HepG2 (cell line): ENCODE measurements around the gene TCFL5. TPM values are rescaled to one million over a fixed set of nuclear protein-coding genes. Genes with fewer than 3 reads are reported as not detected.

Experiments used
- AGO2 ChIP-seq: fragments of 200-400 bp; formaldehyde crosslinking; optimal IDR thresholded peaks from 2 replicates; pipeline ENCODE3; 2017; ENCODE audit warnings: mild to moderate bottlenecking, low read depth, low read length, moderate library complexity
- ATRX ChIP-seq: sonication (generic); formaldehyde crosslinking; IDR thresholded peaks from 2 replicates; pipeline ENCODE4 v1.4.0; 2020; ENCODE audit warnings: missing genetic modification reagents, borderline replicate concordance
- BRD4 ChIP-seq: sonication (generic); formaldehyde crosslinking; IDR thresholded peaks from 2 replicates; pipeline ENCODE4 v1.4.0; 2020; ENCODE audit warnings: missing genetic modification reagents
- DPF2 ChIP-seq: sonication (generic); formaldehyde crosslinking; IDR thresholded peaks from 2 replicates; pipeline ENCODE4 v1.4.0; 2020; ENCODE audit warnings: mild to moderate bottlenecking, low read depth, missing genetic modification reagents, borderline replicate concordance
- EHMT2 ChIP-seq: fragments of 200-600 bp; sonication (generic); IDR thresholded peaks from 2 replicates; pipeline ENCODE4 v1.7.0; 2017; ENCODE audit warnings: antibody characterized with exemption, low read depth, low read length, borderline replicate concordance
- HDAC6 ChIP-seq: fragments of 200-600 bp; sonication (generic); IDR thresholded peaks from 2 replicates; pipeline ENCODE4 v1.7.0; 2017; ENCODE audit warnings: mild to moderate bottlenecking, antibody characterized with exemption, low read length, low read depth
- HNRNPK ChIP-seq: fragments of 200-400 bp; formaldehyde crosslinking; IDR thresholded peaks from 2 replicates; pipeline ENCODE4 v1.6.1; 2018; ENCODE audit warnings: low read length, low read depth, moderate library complexity, mild to moderate bottlenecking; ENCODE audit not compliant: poor library complexity, severe bottlenecking
- NRL ChIP-seq: sonication (generic); formaldehyde crosslinking; IDR thresholded peaks from 2 replicates; pipeline ENCODE4 v1.5.0; 2020; ENCODE audit warnings: missing genetic modification reagents, mild to moderate bottlenecking, moderate library complexity, borderline replicate concordance
- SAFB2 ChIP-seq: sonication (generic); formaldehyde crosslinking; IDR thresholded peaks from 2 replicates; pipeline ENCODE4 v1.5.1; 2020; ENCODE audit warnings: missing genetic modification reagents, low read depth, mild to moderate bottlenecking, borderline replicate concordance
- SP2 ChIP-seq: sonication (generic); formaldehyde crosslinking; IDR thresholded peaks from 2 replicates; pipeline ENCODE4 v1.5.1; 2020; ENCODE audit warnings: mild to moderate bottlenecking, missing genetic modification reagents
- TCF12 ChIP-seq, 2 experiments: fragments of 450-650 bp in 1 of 2; sonication (generic) in 1 of 2; formaldehyde crosslinking in 1 of 2; IDR thresholded peaks; 2 replicates each; pipeline versions ENCODE4 v1.6.1 to v1.8.0; 2017 to 2022; ENCODE audit warnings: antibody characterized with exemption in 1 of 2, mild to moderate bottlenecking in 1 of 2, missing genetic modification reagents in 1 of 2, moderate library complexity in 1 of 2
- ZNF20 ChIP-seq: sonication (generic); formaldehyde crosslinking; IDR thresholded peaks from 2 replicates; pipeline ENCODE4 v1.4.0; 2020; ENCODE audit warnings: mild to moderate bottlenecking, moderate library complexity, missing genetic modification reagents
- ZNF24 ChIP-seq: fragments of 450-650 bp; IDR thresholded peaks from 2 replicates; pipeline ENCODE4 v1.6.1; 2017; ENCODE audit warnings: antibody characterized with exemption, mild to moderate bottlenecking
- ZNF567 ChIP-seq: sonication (generic); formaldehyde crosslinking; IDR thresholded peaks from 2 replicates; pipeline ENCODE4 v1.8.1; 2023; ENCODE audit warnings: mild to moderate bottlenecking, missing genetic modification reagents, borderline replicate concordance
- ZNF598 ChIP-seq: sonication (generic); formaldehyde crosslinking; IDR thresholded peaks from 2 replicates; pipeline ENCODE4 v1.5.1; 2020; ENCODE audit warnings: mild to moderate bottlenecking, missing genetic modification reagents, borderline replicate concordance
- ZNF790 ChIP-seq: sonication (generic); formaldehyde crosslinking; IDR thresholded peaks from 2 replicates; pipeline ENCODE4 v1.8.0; 2022; ENCODE audit warnings: missing genetic modification reagents, mild to moderate bottlenecking, borderline replicate concordance
- ZNF879 ChIP-seq: sonication (generic); formaldehyde crosslinking; IDR thresholded peaks from 2 replicates; pipeline ENCODE4 v1.8.1; 2023; ENCODE audit warnings: missing genetic modification reagents
- polyA plus RNA-seq, 8 experiments: library from polyadenylated mRNA; depleted of rRNA in 3 of 8; stranded (reverse) in 7 of 8; unstranded in 1 of 8; fragments of >200 nt; fragmentation: Illumina TruSeq in 4 of 8; extraction: Trizol in 4 of 8; gene quantifications; 2 replicates each; pipeline versions ENCODE4 v1.2.1 to v1.2.3, GENCODE V29; 2011 to 2016; ENCODE audit warnings: low read depth in 4 of 8, missing spikeins in 1 of 8, mixed read lengths in 1 of 8; ENCODE audit not compliant: insufficient read depth in 1 of 8
- total RNA-seq, 5 experiments: library from RNA; depleted of rRNA; stranded (reverse); fragments of >200 nt; fragmentation: Illumina TruSeq; extraction: Trizol; gene quantifications; 2 replicates each; pipeline ENCODE4 v1.2.3, GENCODE V29; 2016; ENCODE audit warnings: low read depth in 1 of 5
- TF ChIP-seq, protein P1 (sequence below): sonication (generic); formaldehyde crosslinking; IDR thresholded peaks from 2 replicates; pipeline ENCODE4 v1.5.0; 2020; ENCODE audit warnings: missing genetic modification reagents, mild to moderate bottlenecking, borderline replicate concordance
- TF ChIP-seq, protein P2 (sequence below), 2 experiments: fragments of 450-650 bp in 1 of 2; sonication (generic) in 1 of 2; formaldehyde crosslinking; IDR thresholded peaks; 2 replicates each; pipeline versions ENCODE4 v1.5.0 to v1.8.0; 2020 to 2022; ENCODE audit warnings: mild to moderate bottlenecking in 1 of 2, missing genetic modification reagents in 1 of 2
- TF ChIP-seq, protein P3 (sequence below): sonication (generic); formaldehyde crosslinking; IDR thresholded peaks from 2 replicates; pipeline ENCODE4 v1.5.0; 2020; ENCODE audit warnings: missing genetic modification reagents, mild to moderate bottlenecking, borderline replicate concordance
- TF ChIP-seq, protein P4 (sequence below): IDR thresholded peaks from 2 replicates; pipeline ENCODE4 v1.6.1; 2016; ENCODE audit warnings: missing compliant biosample characterization, missing genetic modification reagents, borderline replicate concordance
- TF ChIP-seq, protein P5 (sequence below): IDR thresholded peaks from 2 replicates; pipeline ENCODE4 v1.6.1; 2016; ENCODE audit warnings: control low read depth

TCFL5 gene
- total and polyA plus RNA-seq, 2 of the 13 experiments (the other 11 are each of a cell fraction or from before 2014, with no cell fraction given): 14.8 to 20.0 TPM

DNA sequence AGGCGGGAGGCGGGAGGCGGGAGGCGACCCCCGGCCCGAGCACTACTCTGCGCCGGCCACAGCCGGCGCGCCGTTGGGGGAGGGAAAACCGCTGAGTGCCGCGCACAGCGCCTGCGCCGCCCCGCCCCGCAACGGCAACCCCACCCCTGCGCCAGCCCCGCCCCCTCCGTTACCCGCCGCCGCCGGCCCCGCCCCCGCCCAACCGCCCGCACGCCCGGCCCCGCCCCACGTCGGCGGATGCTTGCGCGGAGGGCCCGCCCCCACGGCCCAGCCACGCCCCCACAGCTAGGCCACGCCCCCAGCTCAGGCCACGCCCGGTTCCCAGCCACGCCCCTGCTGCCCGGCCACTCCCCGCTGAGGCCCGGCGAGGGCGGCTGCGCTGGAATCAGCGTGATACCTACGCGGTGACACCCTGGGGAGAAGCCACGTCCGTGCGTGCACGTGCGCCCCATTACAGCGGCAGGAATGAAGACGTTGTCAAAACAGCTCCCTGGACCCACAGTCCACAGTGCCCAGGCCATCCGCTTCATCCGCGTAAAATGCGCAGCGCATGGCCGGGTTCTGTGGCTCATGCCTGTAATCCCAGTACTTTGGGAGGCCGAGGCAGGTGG is at the start of gene TCFL5 (continued):
- TF ChIP-seq DPF2 (CRISPR knock-in tag) (peak; percentile 63; the same call in 1 of the 2 replicates), NRL (peak; percentile 95), ZNF567 (CRISPR knock-in tag) (peak; percentile 90; the same call in 1 of the 2 replicates), ZNF598 (CRISPR knock-in tag) (peak; percentile 100; the same call in 1 of the 2 replicates), ZNF879 (CRISPR knock-in tag) (0 out of 2 replicates have a peak, but pooled peaks have one; percentile 54), EHMT2 (0 out of 2 replicates have a peak, but pooled peaks have one; percentile 38), ZNF790 (0 out of 2 replicates have a peak, but pooled peaks have one; percentile 22), BRD4 (CRISPR knock-in tag) (0 out of 2 replicates have a peak, but pooled peaks have one; percentile 78), SP2 (peak; percentile 14; the same call in 1 of the 2 replicates), ZNF20 (CRISPR knock-in tag) (no peak), ZNF24 (no peak), HDAC6 (no peak), ATRX (CRISPR knock-in tag) (no peak), SAFB2 (CRISPR knock-in tag) (peak; percentile 86), TCF12 (IDR thresholded peaks at IDR 0.05) (no peak), TCF12 (CRISPR knock-in tag; IDR thresholded peaks at IDR 0.05) (peak; percentile 79; the same call in 1 of the 2 replicates), AGO2 (no peak), HNRNPK (no peak)
- TF ChIP-seq, protein P1, sequence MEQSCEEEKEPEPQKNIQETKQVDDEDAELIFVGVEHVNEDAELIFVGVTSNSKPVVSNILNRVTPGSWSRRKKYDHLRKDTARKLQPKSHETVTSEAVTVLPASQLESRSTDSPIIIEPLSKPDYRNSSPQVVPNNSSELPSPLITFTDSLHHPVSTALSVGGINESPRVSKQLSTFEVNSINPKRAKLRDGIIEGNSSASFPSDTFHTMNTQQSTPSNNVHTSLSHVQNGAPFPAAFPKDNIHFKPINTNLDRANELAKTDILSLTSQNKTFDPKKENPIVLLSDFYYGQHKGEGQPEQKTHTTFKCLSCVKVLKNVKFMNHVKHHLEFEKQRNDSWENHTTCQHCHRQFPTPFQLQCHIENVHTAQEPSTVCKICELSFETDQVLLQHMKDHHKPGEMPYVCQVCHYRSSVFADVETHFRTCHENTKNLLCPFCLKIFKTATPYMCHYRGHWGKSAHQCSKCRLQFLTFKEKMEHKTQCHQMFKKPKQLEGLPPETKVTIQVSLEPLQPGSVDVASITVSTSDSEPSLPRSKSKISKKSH: peak; percentile 92
- TF ChIP-seq, protein P2, sequence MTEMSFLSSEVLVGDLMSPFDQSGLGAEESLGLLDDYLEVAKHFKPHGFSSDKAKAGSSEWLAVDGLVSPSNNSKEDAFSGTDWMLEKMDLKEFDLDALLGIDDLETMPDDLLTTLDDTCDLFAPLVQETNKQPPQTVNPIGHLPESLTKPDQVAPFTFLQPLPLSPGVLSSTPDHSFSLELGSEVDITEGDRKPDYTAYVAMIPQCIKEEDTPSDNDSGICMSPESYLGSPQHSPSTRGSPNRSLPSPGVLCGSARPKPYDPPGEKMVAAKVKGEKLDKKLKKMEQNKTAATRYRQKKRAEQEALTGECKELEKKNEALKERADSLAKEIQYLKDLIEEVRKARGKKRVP (CRISPR knock-in tag; IDR thresholded peaks at IDR 0.05): 0 out of 4 replicates have a peak, but pooled peaks of 1 of the 2 experiments have one; percentile 7
- TF ChIP-seq, protein P3, sequence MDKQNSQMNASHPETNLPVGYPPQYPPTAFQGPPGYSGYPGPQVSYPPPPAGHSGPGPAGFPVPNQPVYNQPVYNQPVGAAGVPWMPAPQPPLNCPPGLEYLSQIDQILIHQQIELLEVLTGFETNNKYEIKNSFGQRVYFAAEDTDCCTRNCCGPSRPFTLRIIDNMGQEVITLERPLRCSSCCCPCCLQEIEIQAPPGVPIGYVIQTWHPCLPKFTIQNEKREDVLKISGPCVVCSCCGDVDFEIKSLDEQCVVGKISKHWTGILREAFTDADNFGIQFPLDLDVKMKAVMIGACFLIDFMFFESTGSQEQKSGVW (CRISPR knock-in tag): no peak
- TF ChIP-seq, protein P4, sequence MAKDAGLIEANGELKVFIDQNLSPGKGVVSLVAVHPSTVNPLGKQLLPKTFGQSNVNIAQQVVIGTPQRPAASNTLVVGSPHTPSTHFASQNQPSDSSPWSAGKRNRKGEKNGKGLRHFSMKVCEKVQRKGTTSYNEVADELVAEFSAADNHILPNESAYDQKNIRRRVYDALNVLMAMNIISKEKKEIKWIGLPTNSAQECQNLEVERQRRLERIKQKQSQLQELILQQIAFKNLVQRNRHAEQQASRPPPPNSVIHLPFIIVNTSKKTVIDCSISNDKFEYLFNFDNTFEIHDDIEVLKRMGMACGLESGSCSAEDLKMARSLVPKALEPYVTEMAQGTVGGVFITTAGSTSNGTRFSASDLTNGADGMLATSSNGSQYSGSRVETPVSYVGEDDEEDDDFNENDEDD: peak; percentile 97
- TF ChIP-seq, protein P5, sequence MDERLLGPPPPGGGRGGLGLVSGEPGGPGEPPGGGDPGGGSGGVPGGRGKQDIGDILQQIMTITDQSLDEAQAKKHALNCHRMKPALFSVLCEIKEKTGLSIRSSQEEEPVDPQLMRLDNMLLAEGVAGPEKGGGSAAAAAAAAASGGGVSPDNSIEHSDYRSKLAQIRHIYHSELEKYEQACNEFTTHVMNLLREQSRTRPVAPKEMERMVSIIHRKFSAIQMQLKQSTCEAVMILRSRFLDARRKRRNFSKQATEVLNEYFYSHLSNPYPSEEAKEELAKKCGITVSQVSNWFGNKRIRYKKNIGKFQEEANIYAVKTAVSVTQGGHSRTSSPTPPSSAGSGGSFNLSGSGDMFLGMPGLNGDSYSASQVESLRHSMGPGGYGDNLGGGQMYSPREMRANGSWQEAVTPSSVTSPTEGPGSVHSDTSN (CRISPR knock-in tag): no peak; the same call in 1 of the 2 replicates
